ENCODE data around the gene DTNBP1.
A peak's percentile ranks its signal among the peaks of the same experiment; 100 is the strongest.

The DTNBP1 gene, protein sequence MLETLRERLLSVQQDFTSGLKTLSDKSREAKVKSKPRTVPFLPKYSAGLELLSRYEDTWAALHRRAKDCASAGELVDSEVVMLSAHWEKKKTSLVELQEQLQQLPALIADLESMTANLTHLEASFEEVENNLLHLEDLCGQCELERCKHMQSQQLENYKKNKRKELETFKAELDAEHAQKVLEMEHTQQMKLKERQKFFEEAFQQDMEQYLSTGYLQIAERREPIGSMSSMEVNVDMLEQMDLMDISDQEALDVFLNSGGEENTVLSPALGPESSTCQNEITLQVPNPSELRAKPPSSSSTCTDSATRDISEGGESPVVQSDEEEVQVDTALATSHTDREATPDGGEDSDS

DNA sequence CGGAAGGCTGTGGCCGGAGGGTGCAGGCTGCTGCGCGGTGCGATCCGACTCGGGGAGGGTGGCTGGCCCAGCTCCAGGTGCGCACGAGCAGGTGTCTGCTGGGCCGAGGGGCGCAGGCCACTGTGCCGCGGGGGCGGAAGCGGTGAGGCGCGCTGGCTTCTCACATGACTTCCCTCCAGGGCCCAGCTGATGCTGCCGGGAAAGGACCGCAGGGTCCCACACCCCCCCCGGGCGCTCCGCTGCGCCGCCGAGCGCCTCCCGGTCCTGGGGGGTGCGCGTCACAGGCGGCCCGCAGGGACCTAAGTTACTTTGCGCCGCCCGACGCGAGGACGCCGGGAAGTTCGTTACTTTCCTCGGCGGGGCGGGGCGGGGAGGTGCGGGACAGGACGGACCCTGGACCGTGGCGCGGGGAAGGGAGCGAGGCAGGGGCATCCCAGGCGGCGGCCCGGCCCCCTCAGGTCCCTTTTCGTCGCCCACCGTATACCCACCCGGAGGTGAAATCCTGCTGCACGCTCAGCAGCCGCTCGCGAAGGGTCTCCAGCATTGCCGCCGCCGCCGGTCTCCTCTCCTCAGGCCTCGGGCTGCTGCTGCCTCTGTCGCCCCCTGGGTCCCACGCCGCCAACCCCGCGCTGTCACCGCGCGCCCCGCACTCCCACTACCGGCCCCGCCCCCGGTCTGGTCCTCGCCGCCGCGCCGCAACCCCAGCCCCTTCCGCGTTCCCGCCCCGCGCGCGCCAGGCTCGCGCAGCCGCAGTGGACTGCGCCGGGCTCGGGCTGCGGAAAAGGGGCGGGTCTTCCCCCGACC, at the start of gene DTNBP1:
TSS of gene DTNBP1 (minus strand) at position 703 of the 804 bp plus-strand sequence. CDS start at position 544, 159 bp downstream.
- DNase-seq (ENCODE audit: low read depth), result peak; percentile 9

DNA sequence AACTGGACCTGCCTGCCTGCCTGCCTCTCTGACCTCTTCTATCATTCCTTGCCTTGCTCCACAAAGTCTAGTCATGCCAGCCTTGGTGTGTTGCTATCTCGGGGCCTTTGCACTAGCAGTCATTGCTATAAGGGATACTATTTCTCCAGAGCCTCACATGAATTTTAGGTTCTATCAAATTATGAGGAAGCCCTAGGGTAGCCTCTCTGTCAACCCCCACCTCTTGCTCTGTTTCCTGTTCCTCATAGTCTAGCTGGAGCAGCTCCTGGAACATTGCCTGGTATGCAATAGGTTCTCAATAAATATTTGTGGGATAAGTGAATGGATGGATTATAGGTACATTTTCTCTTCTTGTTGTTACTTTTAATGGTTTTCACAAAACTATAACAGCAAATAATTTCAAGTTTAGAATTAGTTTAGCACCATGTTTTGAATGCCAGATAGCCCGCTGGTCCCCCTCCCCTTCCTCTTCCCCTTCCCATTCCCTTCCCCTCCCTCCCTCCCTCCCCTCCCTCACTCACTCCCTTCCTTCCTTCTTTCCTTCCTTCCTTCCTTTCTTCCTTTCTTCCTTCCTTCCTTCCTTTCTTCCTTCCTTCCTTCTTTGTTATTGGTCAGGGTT, 46.9 kb upstream of the DTNBP1 start:
- DNase-seq (ENCODE audit: low read depth), result no peak

DNA sequence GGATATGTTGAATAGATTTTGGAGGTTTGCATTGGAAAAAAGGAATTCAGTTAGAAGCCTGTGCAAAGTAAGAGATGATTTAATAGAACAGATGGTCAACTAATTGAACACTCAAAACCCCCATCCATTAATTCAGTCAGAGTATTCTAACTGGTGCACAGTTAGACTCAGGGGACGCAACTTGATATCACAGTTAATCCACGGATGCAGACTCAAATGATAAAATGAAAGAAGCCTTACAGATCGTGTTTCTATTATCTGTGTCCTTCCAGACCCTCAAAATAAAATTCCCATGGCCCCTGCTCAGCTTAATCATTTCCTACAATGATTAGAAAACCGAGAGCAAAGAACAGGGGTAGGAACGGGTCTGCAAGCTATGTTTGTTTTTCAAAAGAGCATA, 45.4 kb upstream of the DTNBP1 start:
- DNase-seq (ENCODE audit: low read depth), result no peak

DNA sequence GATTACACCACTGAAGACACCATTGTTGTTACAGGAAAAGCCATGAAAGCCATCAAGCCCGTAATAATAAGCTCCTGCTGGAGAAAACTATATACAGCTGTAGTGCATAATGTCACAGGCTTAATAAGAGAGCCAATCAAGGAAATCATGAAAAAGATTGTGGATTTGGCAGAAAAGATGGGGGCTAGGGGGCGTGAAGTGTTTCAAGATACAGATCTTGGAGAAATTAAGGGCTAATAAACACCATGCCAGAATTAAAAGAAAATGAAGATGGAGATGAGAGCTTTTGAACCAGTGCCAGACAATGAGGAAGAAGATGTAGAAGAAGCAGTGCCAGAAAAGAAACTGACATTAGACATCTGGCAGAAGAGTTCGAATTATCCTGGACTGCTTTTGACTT, 43.2 kb upstream of the DTNBP1 start:
- no peak for DNase-seq (ENCODE audit: low read depth)

DNA sequence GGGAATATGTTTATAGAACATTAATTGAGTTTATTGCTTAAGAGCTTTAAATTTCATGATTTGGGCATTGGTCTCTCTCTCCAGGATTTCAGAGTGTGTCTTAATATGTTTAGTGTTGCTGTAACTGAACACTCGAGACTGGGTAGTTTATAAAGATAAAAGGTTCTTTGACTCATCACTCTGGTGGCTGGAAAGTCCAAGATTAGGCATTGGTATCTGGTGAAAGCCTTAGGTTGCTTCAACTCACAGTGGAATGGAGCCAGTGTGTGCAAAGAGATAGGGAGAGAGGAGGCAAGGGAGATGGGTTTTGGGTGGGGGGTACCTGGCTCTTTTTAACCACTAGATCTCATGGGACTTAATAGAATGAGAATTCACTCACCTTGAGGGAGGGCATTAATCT, 35.6 kb upstream of the DTNBP1 start:
- DNase-seq (ENCODE audit: low read depth), result no peak

DNA sequence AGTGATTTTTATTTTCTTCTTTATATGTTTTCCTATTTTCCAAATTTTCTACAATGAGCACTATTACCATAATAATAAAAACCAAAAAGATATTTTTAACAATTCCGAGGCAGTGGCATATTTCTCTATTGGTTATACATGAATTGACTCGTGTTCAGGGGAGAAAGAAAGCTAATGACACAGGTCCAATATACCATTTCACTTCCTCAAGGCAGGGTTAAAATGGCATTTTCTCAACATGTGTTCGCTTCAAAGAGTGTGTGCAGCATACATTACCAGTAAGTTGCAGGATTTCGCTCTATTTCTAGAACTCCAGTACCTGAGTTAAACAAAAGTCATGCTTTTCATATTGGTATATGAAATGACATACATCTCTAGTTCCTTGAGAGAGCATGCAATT, 35.1 kb upstream of the DTNBP1 start:
- DNase-seq (ENCODE audit: low read depth), result no peak

DNA sequence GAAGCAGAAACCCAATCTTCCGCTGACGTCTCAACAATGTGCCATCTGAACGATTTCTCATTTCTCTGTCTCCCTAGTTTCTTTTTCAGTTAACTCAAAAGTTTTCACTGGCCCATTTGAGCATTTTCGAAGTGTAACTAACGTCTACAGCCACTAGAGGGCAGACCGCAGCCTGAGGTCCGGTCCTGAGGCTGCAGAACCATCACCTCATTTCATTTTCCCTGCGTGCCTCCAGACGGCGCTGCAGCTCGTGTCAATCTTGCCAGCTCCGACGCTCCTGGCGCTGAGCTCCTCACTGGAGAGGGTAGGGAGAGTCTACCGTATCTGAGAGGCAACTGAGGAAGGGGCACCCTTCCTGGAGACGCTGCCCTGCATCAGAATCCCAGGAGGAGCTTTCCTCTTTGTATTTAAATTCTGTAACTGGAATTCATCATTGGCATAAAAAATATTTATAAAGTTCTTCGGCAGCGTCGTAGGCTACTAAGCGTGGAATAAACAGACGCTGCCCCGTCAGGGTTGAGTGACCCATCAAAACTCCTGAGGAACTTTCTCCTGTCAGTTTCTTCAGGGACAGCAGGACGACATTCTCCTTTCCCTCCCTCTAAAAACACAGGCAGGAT, 28.5 kb upstream of the DTNBP1 start:
- peak; percentile 87 for DNase-seq (ENCODE audit: low read depth)

DNA sequence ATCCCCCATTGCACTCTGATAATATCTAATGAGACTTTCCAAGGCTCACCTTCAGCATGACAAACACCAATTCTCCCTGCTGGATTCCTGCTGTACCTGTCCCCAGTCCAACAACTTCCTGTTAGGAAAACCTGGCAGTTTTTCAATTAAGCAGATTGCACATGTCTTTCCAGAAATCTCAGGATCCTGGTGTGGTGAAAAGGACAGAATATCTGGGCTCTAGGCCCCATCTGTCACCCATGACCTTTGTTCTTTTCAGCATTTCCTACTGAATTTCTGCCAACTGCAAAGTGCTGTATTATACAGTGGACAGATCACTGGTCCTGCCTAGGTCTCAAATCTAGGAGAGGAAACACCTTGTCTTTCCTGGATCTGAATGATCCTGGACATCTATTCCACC, 27.7 kb upstream of the DTNBP1 start:
- no peak for DNase-seq (ENCODE audit: low read depth)

DNA sequence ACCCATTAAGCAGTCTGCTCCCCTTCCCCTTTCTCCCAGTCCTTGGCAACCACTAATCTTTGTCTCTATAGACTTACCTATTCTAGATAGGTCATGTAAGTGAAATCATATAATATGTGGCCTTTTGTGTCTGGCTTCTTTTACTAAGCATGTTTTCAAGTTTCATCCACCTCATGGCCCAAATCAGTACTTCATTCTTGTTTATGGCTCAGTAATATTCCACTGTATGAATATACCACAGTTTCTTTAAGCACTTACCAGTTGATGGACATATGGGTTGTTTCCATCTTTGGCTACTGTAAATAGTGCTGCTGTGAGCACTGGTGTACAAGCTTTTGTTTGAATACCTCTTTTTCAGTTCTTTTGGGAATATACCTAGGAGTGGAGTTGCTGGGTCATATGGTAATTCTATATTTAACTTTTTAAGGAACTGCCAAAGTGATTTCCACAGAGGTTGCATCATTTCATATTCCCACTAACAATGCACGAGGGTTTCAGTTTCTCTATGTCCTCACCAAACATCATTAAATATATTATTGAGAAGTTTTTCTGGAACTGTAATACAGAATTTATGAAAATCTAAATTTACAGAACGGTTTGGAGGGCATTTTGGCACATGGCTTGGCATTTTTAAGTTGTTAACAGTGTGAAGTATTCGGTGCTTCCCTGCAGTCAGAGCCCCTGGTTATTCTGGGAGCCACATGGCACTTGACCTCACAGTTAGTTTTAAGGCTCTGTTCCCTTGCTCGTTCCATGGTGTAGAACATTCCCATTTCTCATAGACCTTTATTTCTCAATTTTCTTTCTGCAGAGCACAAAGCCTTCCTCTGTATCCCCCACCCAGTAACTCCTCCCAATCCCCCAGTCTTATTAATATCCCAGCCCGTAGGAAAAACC, 27.0 kb upstream of the DTNBP1 start:
- DNase-seq (ENCODE audit: low read depth), result no peak

DNA sequence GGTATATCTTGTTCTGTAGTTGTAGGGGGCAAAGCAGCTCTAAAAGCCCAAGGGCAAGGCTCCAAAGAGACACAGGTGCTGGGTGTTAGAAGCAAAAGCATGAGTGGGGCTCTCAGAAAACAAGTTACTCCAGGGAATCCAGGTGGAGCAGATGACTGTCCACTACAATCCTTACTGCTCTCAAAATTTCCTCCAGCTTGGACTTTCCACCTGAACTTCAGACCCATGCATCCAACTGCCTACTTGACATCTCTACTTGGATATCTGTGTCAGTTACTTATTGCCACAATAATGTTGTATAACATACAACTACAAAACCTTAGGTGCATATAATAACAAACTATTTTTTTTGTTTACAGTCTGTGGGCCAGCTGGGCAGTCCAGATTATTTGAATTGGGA, 22.8 kb upstream of the DTNBP1 start:
- DNase-seq (ENCODE audit: low read depth), result no peak

DNA sequence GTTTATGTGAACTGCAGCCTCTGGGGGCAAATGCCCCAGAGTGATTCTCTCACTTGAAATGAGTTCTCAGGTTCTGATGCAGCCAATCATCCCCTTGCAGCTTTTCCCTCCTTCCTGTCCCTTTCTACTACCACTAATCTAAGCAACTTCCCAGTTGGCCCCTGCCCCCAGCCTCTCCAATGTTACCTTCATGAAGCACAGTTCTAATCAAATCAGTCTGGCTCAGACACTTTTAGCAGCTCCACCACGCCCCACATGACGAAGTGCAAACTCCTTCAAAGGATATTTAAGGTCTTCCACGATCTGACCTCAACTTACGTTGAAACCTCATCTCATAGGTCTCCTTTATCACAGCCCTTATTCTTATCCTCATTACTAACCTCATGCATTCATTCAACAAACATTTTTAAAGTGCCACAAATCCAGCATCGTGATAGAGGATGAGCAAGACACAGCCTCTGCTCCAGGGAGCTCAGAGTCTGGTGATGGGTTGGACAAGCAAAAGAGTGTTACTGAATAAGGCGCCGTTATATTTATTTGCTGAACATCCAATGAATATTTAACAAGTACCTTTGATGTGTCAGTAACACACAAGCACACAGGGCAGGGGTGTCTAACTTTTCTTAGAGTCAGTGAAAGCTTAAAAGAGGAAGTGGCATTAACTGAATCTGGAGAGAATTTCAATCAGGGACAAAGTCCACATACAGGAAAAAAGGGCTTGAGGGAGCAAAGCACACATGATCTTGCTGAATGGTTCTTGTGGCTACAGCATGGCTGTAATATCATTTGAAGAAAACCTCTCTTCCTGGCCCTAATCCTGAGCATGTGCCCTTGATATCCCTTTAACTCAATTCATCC, 20.4 kb upstream of the DTNBP1 start:
- DNase-seq (ENCODE audit: low read depth), result no peak

DNA sequence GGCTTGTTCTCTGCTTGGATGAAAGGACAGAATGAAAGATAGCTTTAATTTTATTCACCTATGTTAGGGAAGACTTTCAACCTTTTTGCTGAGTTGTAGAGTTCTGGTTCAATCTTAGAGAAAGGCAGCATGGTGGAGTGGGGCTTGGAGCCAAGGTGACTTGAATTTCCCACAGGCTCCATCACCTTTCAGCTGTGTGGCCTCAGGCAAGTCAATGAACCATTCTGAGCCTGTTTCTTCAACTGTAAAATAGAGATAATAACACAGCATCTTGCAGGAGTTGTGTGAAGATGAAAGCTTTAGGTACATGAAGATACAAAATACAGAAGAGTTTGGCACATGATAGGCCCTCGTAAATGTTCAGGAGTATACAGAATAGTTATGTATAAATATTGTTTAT, 19.1 kb upstream of the DTNBP1 start:
- no peak for DNase-seq (ENCODE audit: low read depth)

DNA sequence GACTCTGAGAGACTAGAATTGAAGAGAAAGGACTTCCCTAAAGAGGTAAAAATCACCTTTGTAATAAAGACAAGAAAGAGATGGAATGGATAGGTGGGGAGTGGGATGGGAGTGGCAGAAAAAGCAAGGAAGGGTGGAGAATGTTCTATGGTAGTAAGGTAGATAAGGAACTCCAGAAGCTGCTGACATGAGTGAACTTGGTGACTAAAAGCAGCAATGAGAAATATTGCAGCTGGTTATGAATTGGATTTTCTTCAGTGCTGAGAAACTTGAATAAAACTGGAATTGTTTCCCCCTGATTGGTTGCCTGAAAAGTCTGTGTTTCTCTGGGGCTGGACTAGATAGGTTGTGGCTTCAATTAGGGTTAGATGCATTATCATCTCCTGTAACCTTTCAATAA, 15.7 kb upstream of the DTNBP1 start:
- no peak for DNase-seq (ENCODE audit: low read depth)

DNA sequence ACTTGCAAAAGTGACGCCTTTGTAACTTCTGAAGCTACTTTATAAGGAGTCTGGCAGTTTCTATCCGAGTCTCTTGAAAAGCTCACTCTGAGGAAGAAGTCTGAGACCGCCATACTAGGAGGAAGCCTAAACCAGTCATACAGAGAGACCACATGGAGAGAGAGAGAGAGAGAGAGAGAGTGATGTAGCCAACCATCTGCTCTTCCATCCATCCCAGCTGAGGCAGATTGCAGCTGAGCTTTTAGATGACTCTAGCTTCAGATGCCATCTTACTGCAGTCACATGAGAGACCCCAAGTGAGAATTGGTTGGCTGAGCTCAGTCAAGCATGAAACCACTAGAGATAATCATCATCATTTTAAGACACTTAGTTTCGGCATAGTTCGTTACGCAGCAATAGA, 15.0 kb upstream of the DTNBP1 start:
- DNase-seq (ENCODE audit: low read depth), result no peak

DNA sequence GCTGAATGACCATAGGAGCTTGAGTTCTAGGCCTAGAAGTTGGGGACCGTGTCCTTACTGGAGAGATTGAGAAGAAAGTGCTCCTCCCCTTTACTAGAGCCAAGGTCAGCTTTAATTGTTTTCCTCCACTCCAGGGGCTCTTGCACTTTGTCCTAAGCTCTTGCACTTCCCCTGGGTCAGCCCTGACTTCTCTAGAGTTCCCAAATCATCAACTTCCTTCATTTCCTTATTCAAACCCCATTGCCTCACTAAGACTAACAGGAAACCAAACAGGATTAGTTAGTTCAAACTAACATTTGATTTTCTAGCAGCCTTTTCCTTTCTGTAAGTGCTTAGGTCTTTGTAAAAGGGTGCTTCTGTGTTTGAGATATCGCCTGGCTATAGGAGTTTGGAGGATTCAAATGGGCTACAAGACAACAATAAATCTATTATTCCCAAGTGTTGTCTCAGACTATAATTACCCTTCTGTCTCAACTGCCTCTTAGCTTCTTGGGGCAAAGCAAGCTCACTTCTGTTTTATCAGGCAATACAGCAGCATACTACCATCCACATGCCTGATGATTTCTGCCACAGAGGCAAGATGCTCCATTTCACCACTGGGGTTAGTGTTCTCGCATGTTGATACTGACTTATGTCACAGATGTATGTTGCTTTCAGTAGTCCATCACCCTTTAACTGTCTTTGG, 12.8 kb upstream of the DTNBP1 start:
- no peak for DNase-seq (ENCODE audit: low read depth)

DNA sequence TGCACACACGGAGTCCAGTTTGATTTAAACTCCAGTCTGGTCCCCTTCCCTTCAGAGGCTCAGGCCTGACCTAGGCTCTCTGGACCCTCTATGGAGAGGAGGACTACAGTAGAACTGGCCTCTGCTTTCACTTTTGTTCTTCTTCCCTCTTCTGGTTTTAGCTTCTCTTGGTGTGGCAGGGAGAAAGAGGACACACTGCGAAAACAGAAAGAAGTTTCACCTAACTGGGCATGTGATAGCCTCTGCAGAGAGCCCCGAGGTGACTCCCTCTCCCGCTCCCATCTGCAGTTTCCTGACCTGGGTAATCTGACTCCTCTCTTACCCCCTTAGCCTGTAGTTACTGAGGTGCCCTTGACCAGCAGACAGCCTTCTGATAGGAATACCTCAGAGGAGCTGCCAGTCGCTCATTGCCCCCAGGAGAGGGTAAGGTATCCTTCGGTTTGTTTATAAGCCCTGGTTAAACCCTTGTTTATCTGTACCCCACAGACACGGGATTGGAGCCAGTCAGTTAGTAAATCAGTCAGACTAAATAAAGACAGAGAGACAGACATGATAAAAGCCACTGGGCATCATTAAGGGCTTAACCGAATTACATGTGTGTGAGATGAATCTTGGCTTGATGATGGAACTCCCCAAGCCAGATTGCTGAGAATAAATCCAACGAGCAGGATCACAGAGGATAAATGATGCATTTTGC, 12.0 kb upstream of the DTNBP1 start:
- DNase-seq (ENCODE audit: low read depth), result no peak

DNA sequence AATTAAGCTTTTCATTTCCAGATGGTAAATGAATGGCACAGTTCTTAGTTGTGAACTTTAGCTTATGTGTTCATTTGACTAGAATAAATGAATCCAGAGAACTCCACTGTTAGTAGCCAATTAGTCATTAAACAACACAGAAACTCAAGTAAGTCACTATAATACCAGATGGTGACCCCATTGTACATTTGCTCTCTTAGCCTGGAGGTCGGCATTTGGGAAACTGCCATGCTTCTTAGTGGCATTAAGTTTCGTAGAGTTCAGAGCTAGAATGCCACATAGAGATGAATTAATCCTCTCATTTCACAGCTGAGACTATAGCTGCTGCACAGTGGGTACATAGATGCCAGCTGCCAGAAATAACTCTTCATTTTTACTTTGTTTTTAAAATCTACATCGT, 10.8 kb upstream of the DTNBP1 start:
- no peak for DNase-seq (ENCODE audit: low read depth)

DNA sequence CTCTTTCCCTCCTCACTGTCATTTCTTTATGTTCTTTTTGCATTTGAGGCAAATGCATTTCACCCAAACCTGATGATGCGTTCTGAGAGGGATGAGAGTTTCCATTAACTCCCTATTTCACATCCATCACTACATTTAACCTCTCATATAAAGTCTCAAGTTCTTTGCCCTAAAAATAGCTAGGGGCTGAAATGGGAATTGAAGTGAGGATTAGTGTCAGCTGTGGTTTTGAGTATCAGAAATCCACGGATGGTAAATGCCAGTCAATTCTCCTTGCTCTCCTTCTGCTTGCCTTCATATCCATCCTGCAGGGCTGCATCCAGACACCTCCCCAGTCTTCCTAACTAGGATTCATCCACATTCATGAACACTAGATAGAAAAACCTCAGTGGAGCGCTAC, 10.0 kb upstream of the DTNBP1 start:
- DNase-seq (ENCODE audit: low read depth), result no peak

DNA sequence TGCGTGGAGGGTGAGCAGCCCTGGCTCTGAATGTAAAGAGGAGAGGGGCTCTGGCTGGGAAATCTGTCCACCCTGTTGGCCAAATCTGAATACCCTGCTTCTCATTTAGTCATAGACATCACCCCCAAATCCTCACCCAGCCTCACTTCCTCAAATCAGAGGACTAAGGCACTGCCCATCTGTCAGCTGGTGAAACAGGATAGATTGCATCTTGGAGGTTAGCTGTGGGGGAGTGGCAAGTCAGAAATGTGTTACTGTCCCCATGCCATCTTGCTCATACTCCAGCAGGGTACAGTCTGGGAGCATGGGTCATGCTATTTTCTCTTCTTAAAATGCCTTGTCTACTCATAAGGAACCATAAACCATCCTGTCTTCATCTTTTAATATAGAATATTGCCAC, 9.5 kb upstream of the DTNBP1 start:
- no peak for DNase-seq (ENCODE audit: low read depth)

Measured in fibroblast of the conjunctiva (primary cell).